DND-41 (cell line): Measurements from ENCODE around the gene A1BG.

Source experiments
- ATAC-seq: fragments of 200-7000 bp; cut with Tn5 transposase; 3 replicates; pipeline ENCODE4 v1.9.1; 2021; ENCODE audit warnings: low read depth; ENCODE audit not compliant: insufficient read depth
- DNase-seq: peaks from one replicate; pipeline ENCODE4 v3.0.0-alpha.2; 2020
- H2AFZ ChIP-seq: 2 replicates; pipeline ENCODE4 v1.6.0; 2012; ENCODE audit warnings: low read depth, low read length
- H3K27ac ChIP-seq: 2 replicates; pipeline ENCODE4 v1.5.1; 2012; ENCODE audit warnings: low read length, inconsistent platforms
- H3K27me3 ChIP-seq: fragments of 200-600 bp; sonication (generic); 2 replicates; pipeline ENCODE4 v1.6.0; 2012; ENCODE audit warnings: low read length, mild to moderate bottlenecking, inconsistent platforms; ENCODE audit not compliant: insufficient read depth, poor library complexity
- H3K36me3 ChIP-seq: 2 replicates; pipeline ENCODE4 v1.5.1; 2012; ENCODE audit warnings: low read length, inconsistent platforms; ENCODE audit not compliant: insufficient read depth
- H3K4me1 ChIP-seq: 2 replicates; pipeline ENCODE4 v1.5.1; 2012; ENCODE audit warnings: mild to moderate bottlenecking, low read length; ENCODE audit not compliant: insufficient read depth
- H3K4me2 ChIP-seq: 2 replicates; pipeline ENCODE4 v1.6.0; 2012; ENCODE audit warnings: mild to moderate bottlenecking, moderate library complexity, low read length, inconsistent platforms; ENCODE audit not compliant: insufficient read depth
- H3K4me3 ChIP-seq, 2 experiments: fragments of 200-600 bp in 1 of 2; shearing (Covaris generic) in 1 of 2; 2 replicates each; pipeline ENCODE4 v1.5.1; 2012 to 2016; ENCODE audit warnings: inconsistent platforms in 2 of 2, low read length in 2 of 2, mild to moderate bottlenecking in 2 of 2, low read depth in 1 of 2, moderate library complexity in 1 of 2
- H3K79me2 ChIP-seq: 2 replicates; pipeline ENCODE4 v1.6.0; 2012; ENCODE audit warnings: low read length, inconsistent platforms; ENCODE audit not compliant: insufficient read depth
- H3K9ac ChIP-seq: 2 replicates; pipeline ENCODE4 v1.6.0; 2012; ENCODE audit warnings: low read depth, mild to moderate bottlenecking, inconsistent platforms, low read length, moderate library complexity
- H3K9me3 ChIP-seq: 2 replicates; pipeline ENCODE4 v1.5.1; 2012; ENCODE audit warnings: low read length, moderate library complexity, mild to moderate bottlenecking, inconsistent platforms; ENCODE audit not compliant: insufficient read depth, severe bottlenecking
- H4K20me1 ChIP-seq: 2 replicates; pipeline ENCODE4 v1.6.0; 2012; ENCODE audit warnings: low read length; ENCODE audit not compliant: insufficient read depth
- CTCF ChIP-seq: IDR thresholded peaks from 2 replicates; pipeline ENCODE4 v1.5.1; 2012; ENCODE audit warnings: borderline replicate concordance, low read length, moderate library complexity, mild to moderate bottlenecking; ENCODE audit not compliant: poor library complexity, severe bottlenecking; ENCODE audit errors: extremely low read depth
- EZH2 ChIP-seq: IDR thresholded peaks from 3 replicates; pipeline ENCODE4 v1.6.1; 2012; ENCODE audit warnings: borderline replicate concordance, low read depth, mild to moderate bottlenecking, moderate library complexity, low read length, inconsistent platforms; ENCODE audit not compliant: severe bottlenecking

Gene A1BG

GRCh38 chr19:58398087-58398486 is 44.8 kb upstream of the A1BG start:
- Histone ChIP-seq H3K9me3 (no peaks in the 10 kb centered on the region), H2AFZ (no peak overlapping the region), H3K27ac (no peak overlapping the region), H3K4me1 (peaks cover 22% of the 10 kb centered on the region), H4K20me1 (peaks cover 24% of the 10 kb centered on the region), H3K79me2 (peaks cover 3% of the 10 kb centered on the region; the same call in 1 of the 2 replicates), H3K4me3 (no peak overlapping the region), H3K4me2 (no peak overlapping the region), H3K36me3 (peaks cover 28% of the 10 kb centered on the region), H3K27me3 (no peaks in the 10 kb centered on the region), H3K9ac (no peak overlapping the region)
- TF ChIP-seq CTCF: no peak
- no peak for TF ChIP-seq EZH2
- no peak for ATAC-seq
- no peak for DNase-seq

GRCh38 chr19:58397533-58398037 is 44.3 kb upstream of the A1BG start:
- TF ChIP-seq CTCF (no peak), EZH2 (no peak)
- Histone ChIP-seq H3K27ac (no peak overlapping the region), H3K4me1 (peaks cover 19% of the 10 kb centered on the region), H3K4me2 (no peak overlapping the region), H3K36me3 (peaks cover 34% of the 10 kb centered on the region), H2AFZ (no peak overlapping the region), H3K9ac (no peak overlapping the region), H4K20me1 (peaks cover 30% of the 10 kb centered on the region), H3K27me3 (no peaks in the 10 kb centered on the region), H3K4me3 (no peak overlapping the region), H3K9me3 (no peaks in the 10 kb centered on the region), H3K79me2 (peaks cover 8% of the 10 kb centered on the region; the same call in 1 of the 2 replicates)
- ATAC-seq (no peak), DNase-seq (peak; percentile 16)

GRCh38 chr19:58396691-58397532 is 43.6 kb upstream of the A1BG start:
- Histone ChIP-seq H3K9ac (no peak overlapping the region), H3K4me3 (no peak overlapping the region), H3K9me3 (no peaks in the 10 kb centered on the region), H3K79me2 (peaks cover 9% of the 10 kb centered on the region; the same call in 1 of the 2 replicates), H3K27me3 (no peaks in the 10 kb centered on the region), H3K4me1 (peaks cover 12% of the 10 kb centered on the region), H3K36me3 (peaks cover 40% of the 10 kb centered on the region), H4K20me1 (peaks cover 33% of the 10 kb centered on the region), H3K4me2 (no peak overlapping the region), H2AFZ (no peak overlapping the region), H3K27ac (no peak overlapping the region)
- TF ChIP-seq EZH2: no peak
- TF ChIP-seq CTCF: no peak
- ATAC-seq: no peak
- no peak for DNase-seq
